Measurements from ENCODE around the gene GATAD2A.

GATAD2A gene

DNA sequence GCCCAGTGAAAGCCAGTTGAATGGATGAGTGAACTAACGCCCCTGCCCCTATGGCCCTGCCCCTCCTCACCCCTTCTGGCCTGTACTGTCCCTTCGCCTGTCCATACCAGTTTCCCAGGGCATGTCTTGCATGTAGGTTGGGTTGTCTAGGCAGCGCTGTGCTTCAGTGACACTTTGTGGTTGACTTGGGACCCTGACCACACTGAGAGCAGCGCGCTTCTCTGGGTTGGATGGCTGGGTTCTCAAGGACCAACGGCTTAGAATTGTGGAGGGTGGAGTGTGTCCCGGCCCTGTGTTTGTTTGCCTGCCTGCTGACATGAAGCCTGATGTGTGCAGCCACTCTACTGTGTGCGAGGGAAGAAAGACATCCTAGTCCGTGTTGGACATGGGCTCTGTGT, 15.8 kb downstream of the GATAD2A start:
- DNase-seq (ENCODE audit: low read depth in 2 of 2): no peak

- no peak for DNase-seq (ENCODE audit: low read depth in 2 of 2)
These were observed 16.7 kb downstream of the GATAD2A start for GRCh38 chr19:19422156-19422555.

DNA sequence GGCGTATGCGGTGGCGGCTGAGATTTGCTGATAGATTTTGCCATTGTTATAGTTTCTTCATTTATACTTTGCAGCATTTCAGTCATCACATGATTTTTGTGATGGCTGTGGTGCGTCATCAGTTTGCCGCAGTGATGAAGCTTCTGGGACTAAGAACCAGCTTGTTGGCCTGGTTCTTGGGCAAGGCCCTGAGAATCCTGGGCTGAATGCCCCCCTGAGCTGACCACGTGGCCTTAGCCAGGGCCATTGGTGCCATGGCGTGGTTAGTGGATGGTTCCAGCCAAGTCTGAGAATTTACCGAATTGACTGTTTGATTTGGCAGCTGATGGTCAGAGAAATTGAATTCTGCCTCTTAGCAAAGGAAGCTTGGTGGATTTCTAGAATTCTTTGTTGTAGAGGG, 17.8 kb downstream of the GATAD2A start:
- DNase-seq (ENCODE audit: low read depth in 2 of 2): no peak

DNA sequence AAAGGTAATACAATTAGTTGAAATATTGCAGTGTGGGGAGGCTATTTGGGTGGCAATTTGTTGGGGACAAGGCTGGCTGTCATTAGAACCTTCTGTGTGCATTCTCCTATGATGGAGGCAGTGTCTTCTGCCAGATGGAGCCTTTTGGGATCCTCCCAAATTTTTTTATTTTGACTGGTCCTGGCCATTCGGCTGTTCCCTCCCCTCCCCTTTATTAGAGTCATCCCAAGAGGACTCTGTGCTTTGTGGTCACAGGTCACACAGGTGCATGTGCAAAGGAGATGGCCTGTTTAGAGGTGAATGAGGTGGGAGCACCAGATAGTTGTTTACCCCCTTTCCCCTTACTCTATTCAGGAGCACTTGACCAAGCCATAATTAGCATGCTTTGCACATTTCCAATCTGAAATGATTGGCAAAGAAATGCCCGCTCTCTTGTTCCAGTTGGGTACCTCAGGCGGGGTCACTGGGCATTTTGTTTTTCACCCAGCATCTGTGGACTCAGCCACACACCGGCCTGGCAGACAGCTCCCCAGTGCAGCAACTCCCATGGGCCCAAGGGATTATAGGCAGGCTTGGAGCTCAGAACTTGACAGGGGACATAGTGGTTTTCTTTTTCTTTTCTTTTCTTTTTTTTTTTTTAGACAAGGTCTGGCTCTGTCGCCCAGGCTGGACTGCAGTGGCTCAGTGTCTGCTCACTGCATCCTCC, 19.8 kb downstream of the GATAD2A start:
- no peak for DNase-seq (ENCODE audit: low read depth in 2 of 2)

DNA sequence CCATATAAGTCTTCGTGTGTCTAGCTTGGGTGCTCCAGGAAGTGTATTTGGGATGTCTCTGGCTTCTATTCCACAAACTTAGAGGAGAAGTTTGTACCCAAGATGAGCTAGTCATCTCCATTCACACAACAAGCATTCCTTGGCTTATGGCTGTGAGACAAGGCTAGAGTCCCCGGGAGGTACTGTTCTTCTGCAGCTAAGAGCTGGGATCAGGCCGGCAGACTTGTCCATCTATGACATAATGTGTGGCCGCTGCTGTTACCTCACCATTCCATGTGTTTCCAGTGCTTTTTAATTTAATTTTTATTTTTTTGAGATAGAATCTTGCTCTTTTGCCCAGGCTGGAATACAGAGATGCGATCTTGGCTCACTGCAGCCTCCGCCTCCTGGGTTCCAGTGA, 20.7 kb downstream of the GATAD2A start:
- no peak for DNase-seq (ENCODE audit: low read depth in 2 of 2)

DNA sequence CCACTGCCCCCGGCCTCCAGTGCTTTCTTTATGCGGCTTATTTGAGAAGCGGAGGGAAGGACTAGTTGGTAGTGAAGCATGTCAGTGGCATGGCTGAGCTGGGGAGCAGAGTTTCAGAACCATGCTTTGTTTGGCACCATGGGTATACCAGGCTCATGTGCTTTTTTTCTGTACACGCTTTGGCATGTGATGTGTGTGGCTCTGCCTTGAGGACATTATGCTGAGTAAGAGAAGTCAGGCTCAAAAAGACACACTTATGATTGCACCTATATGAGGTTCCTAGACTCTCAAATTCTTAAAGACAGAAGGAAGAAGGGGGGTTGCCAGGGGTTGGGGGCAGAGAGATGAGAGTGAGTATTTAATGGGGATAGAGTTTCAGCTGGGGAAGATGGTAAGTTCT, 21.3 kb downstream of the GATAD2A start:
- no peak for DNase-seq (ENCODE audit: low read depth in 2 of 2)

DNA sequence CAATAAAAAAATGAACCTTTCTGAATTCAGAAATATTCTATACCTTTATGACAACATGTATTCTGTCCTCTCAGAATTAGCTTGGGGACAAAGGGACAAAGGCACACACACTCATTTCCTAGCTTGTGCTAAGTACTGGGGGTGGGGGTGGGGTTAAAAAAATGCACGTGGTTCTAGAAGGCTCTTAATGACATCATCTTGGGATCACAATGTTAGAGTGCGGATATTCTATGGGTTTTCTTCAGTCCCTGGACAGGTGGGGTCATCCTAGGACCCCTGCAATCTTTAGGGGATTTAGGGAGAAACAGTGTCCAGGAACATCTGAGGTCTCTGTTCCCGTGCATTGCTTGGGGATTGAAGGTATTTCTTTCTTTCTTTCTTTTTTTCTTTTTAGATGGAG, 21.8 kb downstream of the GATAD2A start:
- DNase-seq (ENCODE audit: low read depth in 2 of 2): no peak

DNA sequence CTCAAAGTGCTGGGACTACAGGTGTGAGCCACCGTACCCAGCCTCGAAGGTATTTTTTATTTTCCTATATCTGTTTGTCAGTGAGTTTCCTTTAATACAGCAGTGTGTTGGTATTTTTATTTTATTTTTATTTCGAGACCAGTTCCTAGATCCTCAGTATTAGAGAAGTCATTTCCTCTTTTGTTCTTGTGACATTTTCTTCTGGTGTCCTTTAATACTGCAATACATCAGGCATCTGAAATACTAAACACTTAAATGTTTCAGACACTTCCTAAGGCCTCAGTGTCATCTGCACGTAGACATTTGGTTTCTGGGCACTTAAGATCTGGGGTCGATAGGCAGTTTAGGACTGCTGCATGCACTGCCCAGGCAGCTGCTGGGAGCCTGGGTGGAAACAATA, 22.5 kb downstream of the GATAD2A start:
- no peak for DNase-seq (ENCODE audit: low read depth in 2 of 2)

DNA sequence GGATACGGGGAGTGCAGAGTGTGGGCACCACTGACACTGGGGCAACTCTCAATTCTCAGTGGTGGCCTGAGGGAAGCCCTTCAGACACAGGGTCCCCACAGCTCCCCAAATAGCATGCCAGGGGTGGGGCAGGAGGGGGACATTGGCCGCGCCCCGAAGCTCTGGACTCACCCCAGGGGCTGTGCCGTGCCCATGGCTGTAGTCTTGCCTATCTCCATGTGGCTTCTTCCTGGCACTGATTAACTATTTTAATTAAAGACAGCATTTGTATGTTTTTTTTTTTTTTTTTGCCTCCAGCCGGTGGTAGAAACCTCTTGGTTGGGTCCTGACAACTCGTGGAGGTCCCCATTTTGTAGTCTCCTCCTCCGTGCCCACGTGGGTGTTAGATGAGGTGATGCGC, 23.3 kb downstream of the GATAD2A start:
- DNase-seq (ENCODE audit: low read depth in 2 of 2): no peak

DNA sequence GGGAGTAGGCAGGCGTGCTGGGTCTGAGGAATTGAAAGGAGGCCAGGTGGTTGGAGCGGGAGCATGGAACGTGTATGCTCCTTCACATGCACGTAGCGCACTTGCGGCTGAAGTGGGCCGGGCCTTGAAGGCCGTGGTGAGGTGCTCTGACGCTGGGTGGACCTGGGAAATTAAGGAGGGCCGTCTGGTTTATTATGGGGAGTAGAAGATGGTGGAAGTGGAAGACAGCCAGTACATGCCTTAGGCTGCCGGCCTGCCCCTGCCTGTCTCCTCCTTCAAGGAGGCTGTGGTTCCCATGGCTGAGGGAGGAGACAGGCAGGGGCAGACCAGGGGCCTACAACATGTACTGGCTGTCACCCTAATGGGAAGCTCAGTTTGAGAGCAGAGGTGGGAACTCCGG, 23.9 kb downstream of the GATAD2A start:
- DNase-seq (ENCODE audit: low read depth in 2 of 2): no peak

- no peak for DNase-seq (ENCODE audit: low read depth in 2 of 2)
These were observed 27.3 kb downstream of the GATAD2A start for GRCh38 chr19:19432732-19433131.

GRCh38 chr19:19433666-19434213, 28.3 kb downstream of the GATAD2A start:
- DNase-seq (ENCODE audit: low read depth in 2 of 2): no peak

GRCh38 chr19:19434483-19435045, 29.1 kb downstream of the GATAD2A start:
- no peak for DNase-seq (ENCODE audit: low read depth in 2 of 2)

GRCh38 chr19:19436137-19436691, 30.7 kb downstream of the GATAD2A start:
- DNase-seq (ENCODE audit: low read depth in 2 of 2): no peak

- DNase-seq (ENCODE audit: low read depth in 2 of 2): no peak
These were observed 33.1 kb downstream of the GATAD2A start for GRCh38 chr19:19438366-19439175.

DNA sequence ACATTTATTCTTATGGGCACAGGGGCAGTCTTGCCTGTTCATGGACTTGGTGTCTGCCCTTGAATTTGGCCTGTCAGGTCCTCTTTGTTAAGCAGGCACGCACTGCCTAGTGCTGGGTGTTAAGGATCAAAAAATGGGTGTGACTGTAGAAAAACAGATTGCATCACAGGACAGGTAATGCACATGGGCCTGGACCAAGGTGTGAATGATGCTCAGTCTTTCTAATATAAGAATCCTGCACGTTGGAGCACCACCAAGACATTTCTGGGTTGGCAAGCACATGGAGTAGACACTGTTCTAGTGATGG, 33.7 kb downstream of the GATAD2A start:
- DNase-seq (ENCODE audit: low read depth in 2 of 2): no peak

DNA sequence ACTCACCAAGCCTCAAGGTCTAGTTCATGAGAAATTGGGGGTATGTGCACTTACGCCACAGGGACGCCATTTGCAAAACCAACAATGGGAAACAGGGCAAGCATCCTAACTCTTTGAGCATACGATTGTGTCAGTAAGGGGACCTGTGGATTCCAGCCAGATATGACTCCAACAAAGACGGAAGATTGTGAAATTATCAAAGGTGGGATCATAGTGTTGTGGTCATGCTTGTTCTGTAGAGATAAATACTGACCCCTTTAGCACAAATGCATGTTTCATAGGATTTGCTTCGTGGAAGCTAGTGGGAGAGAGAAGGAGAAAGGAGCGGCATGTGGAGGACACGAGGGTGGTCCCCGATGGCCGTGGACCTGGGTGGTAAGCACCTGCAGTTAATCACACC, 37.8 kb downstream of the GATAD2A start:
- DNase-seq (ENCODE audit: low read depth in 2 of 2): no peak

- no peak for DNase-seq (ENCODE audit: low read depth in 2 of 2)
These were observed 38.6 kb downstream of the GATAD2A start for GRCh38 chr19:19443902-19444680.

DNA sequence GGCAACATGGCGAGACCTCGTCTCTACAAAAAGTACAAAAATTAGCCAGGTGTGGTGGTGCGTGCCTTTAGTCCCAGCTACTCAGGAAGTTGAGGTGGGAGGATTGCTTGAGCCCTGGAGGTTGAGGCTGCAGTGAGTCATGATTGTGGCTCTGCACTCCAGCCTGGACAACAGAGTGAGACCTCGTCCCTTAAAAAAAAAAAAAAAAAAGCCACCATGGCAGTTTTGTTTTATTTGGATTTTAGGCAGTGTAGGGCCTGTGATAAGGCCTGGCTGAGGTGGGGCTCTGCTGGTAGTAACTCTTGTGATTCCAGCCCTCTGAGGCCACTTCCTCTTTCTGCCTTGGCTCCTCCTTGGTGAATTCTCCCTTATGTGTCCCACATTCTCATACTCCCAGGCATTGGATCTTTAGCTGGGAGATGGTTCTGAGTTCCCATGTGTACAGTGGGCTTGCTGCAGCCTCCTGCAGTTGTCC, 39.2 kb downstream of the GATAD2A start:
- DNase-seq (ENCODE audit: low read depth in 2 of 2): no peak

DNA sequence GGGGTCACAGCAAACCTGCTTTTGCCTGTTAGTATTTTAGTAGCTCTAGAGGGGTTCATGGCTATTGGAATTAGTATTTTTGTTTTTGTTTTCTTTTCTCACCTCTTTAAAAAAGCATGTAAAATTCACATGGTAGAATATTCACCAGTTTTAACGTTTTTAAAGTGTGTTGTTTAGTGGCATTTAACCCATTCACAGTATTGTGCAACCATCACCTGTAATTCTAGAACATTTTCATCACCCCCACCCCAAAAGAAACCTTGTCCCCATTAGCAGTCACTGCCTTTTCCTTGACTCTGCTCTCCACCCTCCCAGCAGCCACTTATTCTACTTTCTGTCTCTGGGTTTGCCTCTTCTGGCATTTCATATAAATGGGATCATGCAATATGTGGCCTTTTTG, 39.8 kb downstream of the GATAD2A start:
- no peak for DNase-seq (ENCODE audit: low read depth in 2 of 2)

- DNase-seq (ENCODE audit: low read depth in 2 of 2): no peak
These were observed 40.5 kb downstream of the GATAD2A start for GRCh38 chr19:19445911-19446361.
